ENCODE results near the gene RHOT2. TPM values are rescaled to one million over a fixed set of nuclear protein-coding genes. Genes with fewer than 3 reads are reported as not detected.

The RHOT2 gene
- total RNA-seq, 6 experiments from 2014 or later: 73.9 to 93.4 (median 84.8) TPM

- peaks cover 3% of the 10 kb centered on the region for H3K27me3 Mint-ChIP-seq (ENCODE audit: insufficient read depth)
- no peak overlapping the region for H3K27ac Mint-ChIP-seq
- no peak for DNase-seq
- H3K9me3 Mint-ChIP-seq: no peaks in the 10 kb centered on the region
- no peak for TF ChIP-seq CTCF (IDR thresholded peaks at IDR 0.05)
- no peak overlapping the region for H3K4me3 Mint-ChIP-seq
- no peaks in the 10 kb centered on the region for H3K36me3 Mint-ChIP-seq (ENCODE audit: low read depth)
- no peaks in the 10 kb centered on the region for H3K4me1 Mint-ChIP-seq (ENCODE audit: low read depth)
Measured at GRCh38 chr16:672851-673250, 4.9 kb downstream of the RHOT2 start.

GRCh38 chr16:673399-673991, 5.6 kb downstream of the RHOT2 start:
- no peak overlapping the region for H3K27ac Mint-ChIP-seq
- no peak for TF ChIP-seq CTCF (IDR thresholded peaks at IDR 0.05)

GRCh38 chr16:674214-674881, 6.4 kb downstream of the RHOT2 start:
- no peak for TF ChIP-seq CTCF (IDR thresholded peaks at IDR 0.05)
- H3K4me1 Mint-ChIP-seq (ENCODE audit: low read depth): no peaks in the 10 kb centered on the region
- H3K36me3 Mint-ChIP-seq (ENCODE audit: low read depth): no peaks in the 10 kb centered on the region
- H3K27ac Mint-ChIP-seq: no peak overlapping the region
- no peaks in the 10 kb centered on the region for H3K9me3 Mint-ChIP-seq
- DNase-seq: no peak
- peaks cover 3% of the 10 kb centered on the region for H3K27me3 Mint-ChIP-seq (ENCODE audit: insufficient read depth)
- H3K4me3 Mint-ChIP-seq: no peak overlapping the region

More at GRCh38 chr16:673399-673991, 5.6 kb downstream of the RHOT2 start:
- Mint-ChIP-seq H3K27me3 (ENCODE audit: insufficient read depth) (peaks cover 3% of the 10 kb centered on the region), H3K36me3 (ENCODE audit: low read depth) (no peaks in the 10 kb centered on the region), H3K4me1 (ENCODE audit: low read depth) (no peaks in the 10 kb centered on the region), H3K9me3 (no peaks in the 10 kb centered on the region), H3K4me3 (no peak overlapping the region)
- no peak for DNase-seq

- Mint-ChIP-seq H3K4me1 (ENCODE audit: low read depth) (no peaks in the 10 kb centered on the region), H3K4me3 (no peak within 1 kb of the TSS), H3K36me3 (ENCODE audit: low read depth) (no peaks in the 10 kb centered on the region), H3K27ac (peak within 1 kb of the TSS; percentile 18; the same call in 1 of the 2 replicates), H3K9me3 (no peaks in the 10 kb centered on the region), H3K27me3 (ENCODE audit: insufficient read depth) (peaks cover 5% of the 10 kb centered on the region)
- no peak for TF ChIP-seq CTCF (IDR thresholded peaks at IDR 0.05)
- DNase-seq: peak; percentile 24
Measured at GRCh38 chr16:674968-675883, 7.3 kb downstream of the RHOT2 start, which contains the start of gene RHBDL1. TSS of gene RHBDL1 (plus strand) at chr16:675671. CDS start at chr16:675791, 120 bp downstream.

GRCh38 chr16:675884-676564, 8.1 kb downstream of the RHOT2 start:
- H3K27me3 Mint-ChIP-seq (ENCODE audit: insufficient read depth): peaks cover 5% of the 10 kb centered on the region
- H3K4me3 Mint-ChIP-seq: no peak overlapping the region
- H3K9me3 Mint-ChIP-seq: no peaks in the 10 kb centered on the region
- peaks cover 2% of the 10 kb centered on the region for H3K4me1 Mint-ChIP-seq (ENCODE audit: low read depth)
- no peak for TF ChIP-seq CTCF (IDR thresholded peaks at IDR 0.05)
- no peak for DNase-seq
- no peaks in the 10 kb centered on the region for H3K36me3 Mint-ChIP-seq (ENCODE audit: low read depth)
- no peak overlapping the region for H3K27ac Mint-ChIP-seq

Measured in HFFc6 (cell line).